ENCODE results near the gene PSMA7.

The PSMA7 gene

GRCh38 chr20:62136283-62137091 lies 6.7 kb downstream of the PSMA7 start:
- DNase-seq (ENCODE audit: low spot score), result peak; percentile 83

GRCh38 chr20:62135573-62136266 lies 7.5 kb downstream of the PSMA7 start:
- no peak for DNase-seq (ENCODE audit: low spot score)

GRCh38 chr20:62134735-62135231 lies 8.4 kb downstream of the PSMA7 start:
- DNase-seq (ENCODE audit: low spot score), result no peak

GRCh38 chr20:62133864-62134263 lies 9.3 kb downstream of the PSMA7 start:
- no peak for DNase-seq (ENCODE audit: low spot score)

GRCh38 chr20:62133051-62133845 lies 9.9 kb downstream of the PSMA7 start:
- no peak for DNase-seq (ENCODE audit: low spot score)

- DNase-seq (ENCODE audit: low spot score), result no peak
These were observed 10.8 kb downstream of the PSMA7 start for GRCh38 chr20:62132421-62132820.

- DNase-seq (ENCODE audit: low spot score), result no peak
These were observed 11.5 kb downstream of the PSMA7 start for GRCh38 chr20:62131560-62132320.

- no peak for DNase-seq (ENCODE audit: low spot score)
These were observed 13.3 kb downstream of the PSMA7 start for GRCh38 chr20:62129731-62130531.

GRCh38 chr20:62128502-62128901 lies 14.7 kb downstream of the PSMA7 start:
- no peak for DNase-seq (ENCODE audit: low spot score)

- DNase-seq (ENCODE audit: low spot score), result no peak
These were observed 15.4 kb downstream of the PSMA7 start for GRCh38 chr20:62127799-62128198.

- no peak for DNase-seq (ENCODE audit: low spot score)
These were observed 17.1 kb downstream of the PSMA7 start for GRCh38 chr20:62126141-62126540.

GRCh38 chr20:62123450-62124118 lies 19.6 kb downstream of the PSMA7 start:
- DNase-seq (ENCODE audit: low spot score), result no peak

- peak; percentile 67 for DNase-seq (ENCODE audit: low spot score)
These were observed 20.3 kb downstream of the PSMA7 start for GRCh38 chr20:62122654-62123449.

GRCh38 chr20:62121776-62122653 lies 21.2 kb downstream of the PSMA7 start, which contains the start of gene LSM14B:
LSM14B (plus strand) TSS chr20:62122475; CDS start chr20:62122667, 192 bp downstream.
- DNase-seq (ENCODE audit: low spot score), result peak; percentile 99

GRCh38 chr20:62120990-62121775 lies 22.0 kb downstream of the PSMA7 start:
- DNase-seq (ENCODE audit: low spot score), result peak; percentile 53

GRCh38 chr20:62120365-62120762 lies 22.8 kb downstream of the PSMA7 start:
- DNase-seq (ENCODE audit: low spot score), result no peak

GRCh38 chr20:62119591-62120364 lies 23.4 kb downstream of the PSMA7 start:
- DNase-seq (ENCODE audit: low spot score), result no peak

All from HuH-7 (cell line).